Vagina (tissue), 2 donors: ENCODE data around the gene GRAMD2A. TPM values are rescaled to one million over a fixed set of nuclear protein-coding genes. Genes with fewer than 3 reads are reported as not detected.

Source experiments
- DNase-seq, 2 donors: peaks; one replicate each; pipeline ENCODE4 v3.0.0-alpha.2; 2017; ENCODE audit errors: extremely low spot score in 2 of 2
- H3K27ac ChIP-seq: fragments of 200-600 bp; sonication (generic); one replicate; pipeline ENCODE4 v1.5.1; 2019
- H3K27me3 ChIP-seq: fragments of 200-600 bp; sonication (generic); one replicate; pipeline ENCODE4 v1.5.1; 2019
- H3K36me3 ChIP-seq, 2 donors: fragments of 200-600 bp; sonication (generic); one replicate each; pipeline ENCODE4 v1.5.1; 2017 to 2019
- H3K4me1 ChIP-seq: fragments of 200-600 bp; sonication (generic); one replicate; pipeline ENCODE4 v1.5.1; 2019
- H3K4me3 ChIP-seq, 2 donors: fragments of 200-600 bp; sonication (generic); 1 replicate in 1 of 2; 2 replicates in 1 of 2; pipeline ENCODE4 v1.5.1; 2016 to 2019
- H3K9me3 ChIP-seq: fragments of 200-600 bp; sonication (generic); one replicate; pipeline ENCODE4 v1.5.1; 2019
- POLR2A ChIP-seq, 2 donors: fragments of 450-650 bp; IDR thresholded peaks; one replicate each; pipeline ENCODE4 v1.6.1; 2017; ENCODE audit warnings: antibody characterized with exemption in 2 of 2, mild to moderate bottlenecking in 2 of 2, moderate library complexity in 2 of 2
- POLR2AphosphoS5 ChIP-seq, 2 donors: sonication (generic); formaldehyde crosslinking; IDR thresholded peaks; one replicate each; pipeline ENCODE4 v1.9.0; 2017; ENCODE audit warnings: antibody characterized with exemption in 2 of 2, mild to moderate bottlenecking in 2 of 2, low read depth in 1 of 2; ENCODE audit not compliant: insufficient read depth in 1 of 2
- intact Hi-C: fragments of 100-400 bp; cut with DNase I; formaldehyde crosslinking; loops from one replicate; pipeline ENCODE4 v1.15.1; 2023
- total RNA-seq: library from RNA; depleted of rRNA; stranded (reverse); fragments of >200 nt; gene quantifications from one replicate; pipeline ENCODE4 v1.2.3, GENCODE V29; 2016
- TF ChIP-seq, protein P1 (sequence below), 3 experiments: fragments of 450-650 bp in 2 of 3; fragments of 200-600 bp in 1 of 3; sonication (generic) in 1 of 3; IDR thresholded peaks; one replicate each; pipeline ENCODE4 v1.5.1; 2017 to 2019; ENCODE audit warnings: antibody characterized with exemption in 3 of 3, mild to moderate bottlenecking in 2 of 3, moderate library complexity in 2 of 3

GRAMD2A gene
- total RNA-seq, 1 donor from 2014 or later = 7.4 TPM

GRCh38 chr15:72135719-72136118, 61.9 kb downstream of the GRAMD2A start:
- Histone ChIP-seq H3K4me1 (peaks cover 5% of the 10 kb centered on the region), H3K27ac (no peak overlapping the region), H3K9me3 (no peaks in the 10 kb centered on the region), H3K36me3 (peaks cover 0 to 4% of the 10 kb centered on the region in 2 donors), H3K27me3 (no peaks in the 10 kb centered on the region), H3K4me3 (no peak overlapping the region)
- intact Hi-C loops = no loop called here
- TF ChIP-seq, protein P1, sequence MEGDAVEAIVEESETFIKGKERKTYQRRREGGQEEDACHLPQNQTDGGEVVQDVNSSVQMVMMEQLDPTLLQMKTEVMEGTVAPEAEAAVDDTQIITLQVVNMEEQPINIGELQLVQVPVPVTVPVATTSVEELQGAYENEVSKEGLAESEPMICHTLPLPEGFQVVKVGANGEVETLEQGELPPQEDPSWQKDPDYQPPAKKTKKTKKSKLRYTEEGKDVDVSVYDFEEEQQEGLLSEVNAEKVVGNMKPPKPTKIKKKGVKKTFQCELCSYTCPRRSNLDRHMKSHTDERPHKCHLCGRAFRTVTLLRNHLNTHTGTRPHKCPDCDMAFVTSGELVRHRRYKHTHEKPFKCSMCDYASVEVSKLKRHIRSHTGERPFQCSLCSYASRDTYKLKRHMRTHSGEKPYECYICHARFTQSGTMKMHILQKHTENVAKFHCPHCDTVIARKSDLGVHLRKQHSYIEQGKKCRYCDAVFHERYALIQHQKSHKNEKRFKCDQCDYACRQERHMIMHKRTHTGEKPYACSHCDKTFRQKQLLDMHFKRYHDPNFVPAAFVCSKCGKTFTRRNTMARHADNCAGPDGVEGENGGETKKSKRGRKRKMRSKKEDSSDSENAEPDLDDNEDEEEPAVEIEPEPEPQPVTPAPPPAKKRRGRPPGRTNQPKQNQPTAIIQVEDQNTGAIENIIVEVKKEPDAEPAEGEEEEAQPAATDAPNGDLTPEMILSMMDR (IDR thresholded peaks at IDR 0.05) = no peak
- TF ChIP-seq POLR2A (IDR thresholded peaks at IDR 0.05) (no peak), POLR2AphosphoS5 (IDR thresholded peaks at IDR 0.05; ENCODE audit: insufficient read depth in 1 of 2, low read depth in 1 of 2) (no peak)
- no peak for DNase-seq

GRCh38 chr15:72133211-72133610, 64.4 kb downstream of the GRAMD2A start:
- no peak for TF ChIP-seq POLR2AphosphoS5 (IDR thresholded peaks at IDR 0.05; ENCODE audit: insufficient read depth in 1 of 2, low read depth in 1 of 2)
- no peak for TF ChIP-seq POLR2A (IDR thresholded peaks at IDR 0.05)
- TF ChIP-seq, protein P1 (IDR thresholded peaks at IDR 0.05) = no peak
- intact Hi-C loops = no loop called here
- no peak overlapping the region for H3K27ac ChIP-seq
- peaks cover 5% of the 10 kb centered on the region for H3K4me1 ChIP-seq
- H3K27me3 ChIP-seq = no peaks in the 10 kb centered on the region
- DNase-seq = no peak
- no peaks in the 10 kb centered on the region for H3K36me3 ChIP-seq
- H3K4me3 ChIP-seq = no peak overlapping the region
- H3K9me3 ChIP-seq = no peaks in the 10 kb centered on the region

DNA sequence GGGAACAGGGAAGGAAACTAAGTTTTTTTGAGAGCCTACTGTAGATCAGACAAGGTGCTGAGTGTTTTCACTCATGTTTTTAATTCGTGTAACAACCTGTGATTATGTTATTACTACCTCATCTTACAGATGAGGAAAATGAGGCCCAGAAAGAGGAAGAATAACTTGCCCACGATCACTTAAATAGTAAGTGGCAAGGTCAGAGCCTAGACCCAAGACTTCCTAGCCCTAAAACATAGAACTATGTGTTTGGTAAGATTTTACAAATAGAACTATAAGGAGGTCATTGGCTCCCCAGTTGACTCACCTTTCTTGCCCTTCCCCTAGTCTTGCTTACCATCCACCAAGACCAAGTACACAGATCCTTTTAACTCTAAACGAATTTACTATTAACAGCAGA, 65.7 kb downstream of the GRAMD2A start:
- no peaks in the 10 kb centered on the region for H3K9me3 ChIP-seq
- no peak for DNase-seq
- H3K4me3 ChIP-seq = no peak overlapping the region
- H3K27ac ChIP-seq = no peak overlapping the region
- no peaks in the 10 kb centered on the region for H3K27me3 ChIP-seq
- intact Hi-C loops = no loop called here
- H3K4me1 ChIP-seq = peaks cover 5% of the 10 kb centered on the region
- TF ChIP-seq POLR2AphosphoS5 (IDR thresholded peaks at IDR 0.05; ENCODE audit: insufficient read depth in 1 of 2, low read depth in 1 of 2) = no peak
- no peak for TF ChIP-seq POLR2A (IDR thresholded peaks at IDR 0.05)
- TF ChIP-seq, protein P1 (IDR thresholded peaks at IDR 0.05) = no peak
- no peaks in the 10 kb centered on the region for H3K36me3 ChIP-seq

GRCh38 chr15:72130272-72130671, 67.3 kb downstream of the GRAMD2A start:
- Histone ChIP-seq H3K9me3 (no peaks in the 10 kb centered on the region), H3K27me3 (no peaks in the 10 kb centered on the region), H3K36me3 (no peaks in the 10 kb centered on the region), H3K27ac (no peak overlapping the region), H3K4me1 (no peaks in the 10 kb centered on the region), H3K4me3 (no peak overlapping the region)
- no peak for DNase-seq
- intact Hi-C loops = no loop called here
- TF ChIP-seq POLR2A (IDR thresholded peaks at IDR 0.05) = no peak
- TF ChIP-seq, protein P1 (IDR thresholded peaks at IDR 0.05) = no peak
- TF ChIP-seq POLR2AphosphoS5 (IDR thresholded peaks at IDR 0.05; ENCODE audit: insufficient read depth in 1 of 2, low read depth in 1 of 2) = no peak

- no peaks in the 10 kb centered on the region for H3K9me3 ChIP-seq
- intact Hi-C loops = no loop called here
- H3K27ac ChIP-seq = no peak overlapping the region
- DNase-seq = no peak
- H3K4me3 ChIP-seq = no peak overlapping the region
- no peak for TF ChIP-seq POLR2AphosphoS5 (IDR thresholded peaks at IDR 0.05; ENCODE audit: insufficient read depth in 1 of 2, low read depth in 1 of 2)
- TF ChIP-seq, protein P1 (IDR thresholded peaks at IDR 0.05) = no peak
- TF ChIP-seq POLR2A (IDR thresholded peaks at IDR 0.05) = no peak
- H3K36me3 ChIP-seq = no peaks in the 10 kb centered on the region
- no peaks in the 10 kb centered on the region for H3K27me3 ChIP-seq
- no peaks in the 10 kb centered on the region for H3K4me1 ChIP-seq
Measured at GRCh38 chr15:72128359-72128758, 69.2 kb downstream of the GRAMD2A start.
